GM20431 (cell line): ENCODE measurements around the gene CDH16.

Source experiments
- in situ Hi-C: fragments of 300-500 bp; cut with MseI, MboI; formaldehyde crosslinking; loops from one replicate; pipeline ENCODE4 v1.15.0; 2020; ENCODE audit warnings: low sequenced_read_pairs; ENCODE audit not compliant: unreplicated experiment

The CDH16 gene

DNA sequence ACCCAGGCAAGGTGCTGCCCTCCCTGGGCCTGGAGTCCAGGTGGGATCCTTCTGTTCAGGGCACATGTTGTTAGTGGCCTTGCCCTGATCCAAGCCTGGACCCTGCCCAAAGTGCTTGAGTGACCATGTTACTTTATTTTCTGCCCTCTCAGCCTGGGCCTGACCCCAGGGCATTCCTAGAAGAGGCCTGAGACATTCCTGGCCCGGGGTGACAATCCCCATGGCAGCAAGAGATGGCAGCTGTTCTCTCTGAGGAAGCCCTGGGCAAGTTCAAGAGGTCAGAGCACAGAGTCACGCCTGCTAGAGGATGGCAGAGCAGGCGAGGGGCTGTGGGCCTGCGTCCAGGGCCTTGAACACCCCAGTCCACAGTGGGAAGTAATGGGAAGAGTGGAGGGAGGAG is 5.0 kb downstream of the CDH16 start:
- in situ Hi-C loops: no loop called here

DNA sequence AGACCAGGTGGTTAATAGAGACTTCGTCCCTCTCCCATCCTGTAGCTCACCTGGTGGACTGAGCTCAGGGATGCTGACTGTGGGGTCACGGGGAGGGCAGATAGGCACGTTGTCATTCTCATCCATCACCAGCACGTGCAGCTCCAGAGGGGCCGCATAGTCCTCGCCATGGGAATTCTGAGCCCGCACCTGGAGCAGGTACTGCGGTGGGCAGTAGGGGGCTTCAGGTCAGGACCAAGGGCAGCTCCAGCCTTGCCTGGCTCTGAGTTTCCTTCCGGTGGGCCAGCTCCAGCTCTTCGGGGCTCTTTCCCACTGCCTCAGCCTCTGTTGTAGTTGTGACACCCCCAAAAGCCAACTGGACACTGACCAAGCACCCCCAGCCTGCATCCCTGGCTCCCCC is 5.6 kb downstream of the CDH16 start:
- in situ Hi-C loops: no loop called here

DNA sequence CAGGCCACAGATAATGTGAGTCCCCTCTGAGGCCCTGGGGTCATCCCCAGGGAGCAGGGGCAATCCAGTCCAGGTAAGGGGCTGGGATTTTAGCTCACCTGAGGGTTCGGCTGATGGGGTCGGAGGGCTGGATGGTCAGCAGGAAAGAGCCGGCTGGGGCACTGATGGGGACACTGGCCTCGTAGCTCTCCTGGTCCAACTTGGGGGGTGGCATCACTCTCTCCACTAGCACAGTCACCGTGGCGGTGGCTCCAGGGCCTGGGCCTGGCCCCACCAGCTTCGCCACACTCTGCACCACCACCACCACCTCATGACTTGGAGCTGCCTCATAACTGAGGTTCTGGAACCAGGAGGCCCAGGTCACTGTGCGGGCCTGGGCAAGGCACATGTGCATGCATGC is 6.9 kb downstream of the CDH16 start:
- in situ Hi-C loops: no loop called here

DNA sequence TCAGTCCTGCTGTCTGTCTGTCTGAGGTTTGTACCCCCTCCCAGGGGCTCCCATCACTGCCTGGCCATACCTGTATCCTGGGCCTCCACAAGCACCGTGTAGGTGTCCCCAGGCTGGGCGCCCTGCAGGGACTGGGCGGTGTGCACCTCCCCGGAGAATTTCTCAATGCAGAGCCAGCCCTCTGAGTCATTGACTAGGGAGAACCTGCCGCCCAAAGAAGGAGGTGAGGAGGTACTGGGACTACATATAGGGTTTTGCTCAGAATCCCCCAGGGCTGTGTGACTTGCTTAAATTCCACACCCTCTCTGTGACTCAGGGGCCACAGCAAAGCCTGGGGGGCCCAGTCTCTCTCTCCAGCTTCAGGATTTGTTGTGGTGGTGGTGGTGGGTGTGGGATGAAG is 7.6 kb downstream of the CDH16 start:
- in situ Hi-C loops: no loop called here

DNA sequence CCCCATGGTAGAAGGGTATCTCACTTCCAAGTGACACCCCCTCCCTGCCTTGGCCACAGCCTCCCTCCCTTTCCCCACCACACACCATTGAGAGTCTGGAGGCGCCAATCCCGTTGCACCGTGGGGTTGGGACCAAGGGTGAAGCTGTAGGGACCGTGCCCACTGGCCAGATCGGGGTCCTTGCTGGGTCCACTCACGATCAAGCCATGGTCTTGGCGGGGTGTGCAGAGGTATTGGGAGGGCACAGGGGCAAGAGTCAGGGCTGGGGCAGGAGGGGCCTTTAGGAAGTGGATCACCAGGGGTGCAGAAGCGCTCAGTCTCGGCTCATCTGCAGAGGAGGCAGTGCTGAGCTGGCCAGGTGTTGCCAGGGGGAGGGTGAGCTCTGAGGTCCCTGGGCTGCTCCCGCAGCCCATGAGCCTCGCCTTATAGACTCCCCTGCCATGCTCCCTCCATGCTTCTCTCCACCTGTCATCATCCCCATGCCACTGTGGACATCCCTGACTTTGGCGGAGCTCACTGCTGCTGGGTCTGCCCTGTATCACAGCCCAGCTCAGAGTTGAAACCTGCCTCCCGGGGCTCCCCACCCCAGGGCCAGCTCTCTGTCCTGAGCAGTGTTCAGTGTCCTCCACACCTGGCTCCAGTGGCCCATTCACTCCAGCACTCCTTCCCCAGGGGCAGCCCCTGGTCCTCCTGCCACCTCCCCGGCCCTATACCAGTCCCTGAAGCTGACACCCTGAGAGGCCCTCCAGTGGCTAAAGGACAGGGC is 8.3 kb downstream of the CDH16 start:
- in situ Hi-C loops: no loop called here

DNA sequence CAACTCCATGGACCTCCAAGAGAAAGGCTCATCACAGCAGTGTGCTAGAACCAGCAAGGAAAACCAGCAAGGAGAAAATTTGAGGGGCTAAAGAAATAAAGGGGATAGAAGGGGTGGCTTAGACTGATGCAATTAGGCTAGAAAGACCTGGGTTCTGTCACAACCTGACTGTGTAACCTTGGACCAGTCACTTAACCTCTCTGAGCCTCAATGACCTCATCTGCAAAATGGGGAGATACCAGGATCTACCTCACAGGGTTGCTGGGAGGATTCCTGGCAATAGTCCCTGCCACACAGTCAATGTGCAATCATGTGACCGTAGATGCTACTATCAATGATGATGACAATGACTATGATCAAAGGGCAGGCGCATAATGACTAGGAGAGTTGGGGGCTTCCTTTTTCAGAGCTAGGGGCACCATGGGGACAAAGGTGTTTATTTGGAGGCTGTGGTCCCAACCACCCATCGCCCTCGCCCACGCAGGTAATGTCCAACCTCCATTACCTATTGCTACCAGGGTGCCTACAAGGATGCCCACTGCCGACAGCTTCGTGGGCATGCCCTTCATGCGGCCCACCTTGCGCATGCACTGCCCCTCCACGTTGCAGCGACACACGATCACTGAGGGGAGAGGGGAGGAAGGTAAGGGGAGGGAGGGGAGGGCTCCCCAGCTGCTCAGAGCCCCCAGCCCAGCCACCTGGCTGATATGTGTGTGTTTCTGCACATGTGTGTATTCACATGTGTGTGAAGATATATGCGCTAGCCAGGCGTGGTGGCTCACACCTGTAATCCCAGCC is 9.7 kb downstream of the CDH16 start:
- in situ Hi-C loops: no loop called here

DNA sequence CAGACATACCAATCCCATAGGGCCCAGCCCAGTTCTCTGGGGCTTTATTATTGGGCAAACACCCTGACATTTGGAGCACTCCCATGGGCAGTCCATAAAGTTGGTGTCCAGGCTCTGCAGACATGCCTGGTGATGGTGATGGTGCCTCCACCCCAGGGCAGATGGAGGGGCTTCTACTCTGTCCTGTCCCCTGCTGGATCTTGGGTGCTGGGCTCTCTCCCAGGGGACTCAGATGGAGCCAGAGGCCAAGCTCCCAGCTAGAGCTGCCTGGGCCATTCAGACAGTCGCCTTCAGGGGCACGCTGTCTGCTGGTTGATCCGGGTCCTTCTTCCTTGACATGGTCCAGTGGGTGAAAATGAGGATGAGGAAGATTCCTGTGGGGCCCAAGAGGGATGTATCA is 10.6 kb downstream of the CDH16 start:
- in situ Hi-C loops: no loop called here

DNA sequence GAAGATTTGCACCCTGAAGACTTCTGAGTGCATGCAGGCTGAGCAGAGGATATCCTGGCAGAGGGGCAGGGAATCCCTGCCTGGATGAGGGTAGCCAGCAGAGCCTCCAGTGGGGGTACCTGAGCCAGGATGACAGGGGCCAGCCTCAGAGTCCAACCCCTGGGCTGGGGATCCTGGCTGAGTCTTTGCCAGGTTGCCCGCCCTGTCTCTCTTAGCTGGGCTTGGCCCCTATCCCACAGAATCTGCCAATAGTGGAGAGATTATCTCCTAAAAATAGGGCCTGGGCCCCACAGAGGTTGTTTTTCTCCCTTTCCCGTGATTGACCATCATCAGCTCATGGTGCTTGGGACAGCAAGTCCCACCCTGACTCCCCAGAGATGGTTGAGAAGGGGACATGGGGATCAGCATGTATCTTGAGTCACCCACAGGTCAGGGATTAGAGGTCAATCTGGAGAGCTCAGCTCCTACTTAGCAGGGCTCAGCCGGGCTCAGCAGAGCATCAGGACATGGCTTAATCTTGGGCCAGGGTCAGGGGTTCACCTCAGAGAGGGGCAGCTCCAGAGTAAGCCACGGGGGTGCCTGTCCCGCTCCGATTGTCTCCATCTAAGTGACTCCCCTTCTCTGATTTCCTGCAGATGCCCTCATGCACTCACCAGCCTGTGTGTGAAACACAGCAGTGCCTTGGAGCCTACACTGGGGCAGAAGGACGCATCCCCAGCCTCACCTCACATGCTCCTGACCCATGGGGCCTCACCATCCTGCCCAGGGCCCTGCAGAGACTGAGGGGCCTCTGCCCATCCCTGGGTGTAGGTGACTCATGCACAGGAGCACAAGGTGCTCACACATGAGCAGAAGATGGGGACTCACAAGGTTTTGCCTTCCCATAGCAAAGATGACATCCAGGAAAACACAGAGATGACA is 11.5 kb downstream of the CDH16 start:
- in situ Hi-C loops: no loop called here

DNA sequence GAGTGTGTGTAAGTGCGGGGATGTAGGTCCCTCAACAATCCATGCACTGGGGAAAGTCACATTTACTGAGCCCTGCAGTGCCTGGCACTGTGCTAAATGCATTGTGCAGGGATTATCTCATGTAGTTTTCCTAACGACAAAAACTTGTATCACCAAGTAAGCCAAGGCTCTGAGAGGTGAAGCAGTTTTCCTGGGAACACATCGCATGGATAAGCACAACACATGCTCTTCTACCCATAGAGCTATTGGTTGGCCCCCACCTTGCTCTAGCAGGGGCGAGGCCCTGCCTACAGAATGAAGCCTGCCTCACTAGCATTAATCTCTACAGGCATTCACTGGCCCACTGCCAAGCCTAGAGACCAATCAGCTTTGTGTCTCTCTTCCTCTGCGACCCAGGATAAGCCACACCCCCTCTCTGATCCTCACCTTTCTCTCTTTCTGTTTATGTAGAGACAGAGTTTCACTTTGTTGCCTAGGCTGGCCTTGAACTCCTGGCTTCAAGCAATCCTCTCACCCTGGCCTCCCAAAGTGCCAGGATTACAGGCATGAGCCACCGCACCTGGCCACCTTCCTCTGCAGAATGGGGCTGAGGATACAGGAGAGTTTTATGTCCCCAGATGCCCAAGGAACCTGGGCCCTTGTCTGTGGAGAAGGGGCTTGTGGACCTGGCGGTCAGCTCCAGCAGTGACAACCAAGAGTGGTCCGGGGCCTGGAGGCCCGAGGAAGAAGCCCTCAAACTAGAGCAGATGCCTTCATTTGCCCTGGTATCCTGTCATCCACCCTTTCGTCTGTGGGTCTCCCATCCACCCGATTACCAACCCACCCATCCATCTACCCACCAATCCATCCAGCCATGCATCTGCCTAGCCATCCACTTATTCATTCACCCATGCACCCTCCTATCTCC is 12.8 kb downstream of the CDH16 start:
- in situ Hi-C loops: no loop called here

DNA sequence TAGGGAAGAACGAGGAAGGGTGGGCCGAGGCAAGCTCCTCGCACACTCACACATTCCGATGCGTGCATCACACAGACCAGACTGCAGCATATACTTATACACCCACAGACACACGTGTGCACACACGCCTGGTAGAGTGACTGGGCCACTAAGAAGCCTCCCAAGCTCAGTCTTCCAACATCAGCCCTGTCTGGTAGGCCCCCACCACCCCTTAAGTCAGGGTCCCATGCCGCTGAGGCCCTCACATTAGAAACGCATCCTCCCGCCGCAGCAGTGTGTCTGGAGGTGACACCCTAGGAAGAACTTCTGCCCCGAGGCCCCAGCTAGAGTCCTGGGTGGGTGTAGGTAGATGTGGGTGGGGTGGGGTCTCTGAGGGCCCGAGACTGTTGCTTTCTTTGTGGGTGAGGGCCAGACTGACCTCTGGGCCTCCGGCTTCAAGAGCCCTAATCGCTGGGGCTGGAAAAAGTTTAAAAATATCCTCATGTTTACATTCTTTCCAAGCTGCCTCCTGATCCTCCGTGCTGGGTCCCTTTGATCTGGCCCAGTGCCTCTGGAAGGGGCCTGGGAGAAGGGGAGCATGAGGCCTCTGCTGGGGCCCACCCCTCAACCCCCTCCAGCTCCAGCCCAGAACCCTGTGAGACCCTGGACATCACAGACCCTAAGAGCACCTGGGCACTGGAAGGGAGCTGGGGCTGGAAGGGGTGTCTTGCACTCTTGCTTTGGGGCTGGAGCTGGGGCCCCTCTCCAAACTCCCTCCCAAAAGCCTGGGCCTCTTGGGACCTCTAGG is 13.6 kb downstream of the CDH16 start:
- in situ Hi-C loops: no loop called here

DNA sequence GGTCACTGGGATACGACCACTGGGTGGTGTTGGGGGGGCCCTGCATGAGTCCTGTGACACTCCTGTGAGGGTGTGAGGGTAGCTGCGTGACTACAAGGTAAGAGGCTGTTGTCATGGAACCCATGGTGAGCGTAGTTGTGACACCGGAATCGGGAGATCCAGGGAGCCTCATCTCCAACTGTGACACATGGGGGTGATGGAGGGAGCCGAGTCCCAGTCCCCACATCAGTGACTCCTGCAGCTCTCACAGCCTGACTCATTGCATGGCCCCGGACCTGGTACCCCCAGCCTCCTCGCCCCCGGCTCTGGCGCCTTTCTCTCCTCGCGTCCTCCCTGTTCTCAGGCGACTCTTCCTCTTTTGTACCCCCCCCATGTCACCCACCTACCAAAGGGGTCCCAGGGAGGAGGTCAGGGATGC is 14.2 kb downstream of the CDH16 start:
- in situ Hi-C loops: no loop called here

DNA sequence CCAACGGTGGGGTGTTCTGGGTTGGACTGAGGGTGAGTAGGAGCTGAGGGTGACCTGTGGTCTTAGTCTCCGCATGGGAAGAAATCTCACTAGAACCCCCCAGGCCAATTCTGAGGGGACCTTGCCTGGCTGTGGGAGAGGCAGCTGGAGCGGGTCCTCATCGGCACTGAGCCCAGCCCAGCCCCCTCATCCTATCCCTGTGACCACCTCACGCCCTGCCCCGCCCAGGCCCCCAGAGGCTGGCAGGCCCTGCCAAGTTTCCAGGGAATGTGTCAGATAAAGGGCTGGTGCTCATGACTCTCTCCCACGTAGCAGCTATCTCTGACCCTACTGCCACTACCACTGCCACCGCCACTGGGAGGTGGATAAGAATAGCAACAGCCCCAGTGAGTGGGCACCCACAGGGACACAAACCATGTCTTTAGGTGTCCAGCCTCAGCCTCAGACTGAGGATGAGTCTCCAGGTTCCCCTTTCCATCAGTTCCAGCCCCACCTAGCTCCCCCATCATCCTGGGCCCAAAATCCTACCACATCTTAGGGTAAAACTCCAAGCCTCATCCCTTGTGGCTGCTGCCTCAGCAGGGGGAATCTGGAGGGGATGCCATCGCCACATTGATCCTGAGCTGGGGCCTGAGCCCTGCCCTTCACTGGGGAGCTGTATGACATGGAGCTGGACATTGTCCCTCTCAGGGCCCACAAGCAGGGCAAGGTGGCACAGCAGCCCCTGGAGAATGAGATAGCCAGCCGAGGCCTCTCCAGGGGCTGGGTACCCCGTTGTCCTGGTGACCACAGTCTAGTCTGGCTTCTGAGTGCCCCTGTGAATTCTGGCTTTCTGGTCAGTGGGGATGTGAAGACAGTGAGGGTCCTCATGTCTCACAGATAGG is 14.9 kb downstream of the CDH16 start:
- in situ Hi-C loops: no loop called here

DNA sequence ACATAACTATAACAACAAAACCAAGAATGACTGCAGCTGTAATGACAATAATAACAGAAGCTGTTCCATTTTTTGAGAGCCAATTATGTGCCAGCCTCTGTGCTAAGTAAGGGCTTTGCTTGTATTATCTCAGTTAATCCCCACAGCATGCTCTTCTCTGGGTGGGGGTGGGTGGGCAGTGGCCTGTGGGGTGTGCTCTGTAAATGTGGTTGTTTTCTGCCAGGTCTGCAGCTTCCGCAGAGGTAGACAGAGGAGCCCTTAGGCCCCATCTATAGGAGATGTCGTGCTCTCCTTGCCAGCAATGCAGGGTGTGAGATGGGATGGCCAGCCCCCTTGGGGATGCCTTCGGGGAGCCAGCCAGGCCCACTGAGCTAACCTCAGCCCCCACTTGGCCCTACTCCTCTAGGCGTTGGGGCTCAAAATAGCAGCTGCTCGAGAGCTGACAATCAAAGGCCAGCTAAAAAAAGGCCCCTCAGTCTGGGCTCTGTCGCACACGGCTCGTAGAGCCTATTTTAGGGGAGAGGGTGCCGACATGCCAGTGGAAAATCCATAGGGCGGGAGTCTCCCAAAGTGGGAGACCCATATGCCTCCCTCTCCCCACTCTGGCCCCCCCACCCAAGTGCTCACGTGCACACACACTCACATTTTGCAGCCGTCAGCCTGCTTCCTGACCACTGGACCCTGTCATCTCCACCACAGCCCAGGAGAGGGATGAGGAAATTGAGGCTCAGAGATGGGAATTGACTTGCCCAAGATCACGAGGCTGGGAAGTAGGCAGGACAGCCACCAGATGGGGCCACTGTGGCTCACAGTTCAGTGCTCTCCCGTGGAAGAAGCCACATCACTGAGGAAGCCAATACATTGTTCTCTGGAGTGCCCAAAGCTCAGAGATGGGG is 15.8 kb downstream of the CDH16 start:
- in situ Hi-C loops: no loop called here

DNA sequence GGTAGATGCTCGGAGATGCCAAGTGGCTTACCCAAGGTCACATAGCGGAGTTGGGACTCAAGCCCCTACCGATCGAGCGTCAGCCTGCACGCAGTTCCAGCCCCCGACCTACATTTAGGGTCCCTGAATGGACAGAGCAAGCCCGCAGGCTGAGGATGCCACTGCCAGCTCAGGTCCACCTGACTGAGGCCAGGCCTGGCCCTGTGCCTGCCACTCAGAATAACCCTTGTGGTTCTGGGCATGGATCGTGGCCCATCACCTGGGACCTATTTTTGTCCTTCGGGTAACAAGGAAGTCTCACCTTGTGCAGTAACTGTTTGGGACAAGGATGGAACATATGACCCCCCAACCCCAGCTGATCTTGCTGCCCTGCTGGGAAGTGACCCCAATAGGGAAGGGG is 17.1 kb downstream of the CDH16 start:
- in situ Hi-C loops: no loop called here

DNA sequence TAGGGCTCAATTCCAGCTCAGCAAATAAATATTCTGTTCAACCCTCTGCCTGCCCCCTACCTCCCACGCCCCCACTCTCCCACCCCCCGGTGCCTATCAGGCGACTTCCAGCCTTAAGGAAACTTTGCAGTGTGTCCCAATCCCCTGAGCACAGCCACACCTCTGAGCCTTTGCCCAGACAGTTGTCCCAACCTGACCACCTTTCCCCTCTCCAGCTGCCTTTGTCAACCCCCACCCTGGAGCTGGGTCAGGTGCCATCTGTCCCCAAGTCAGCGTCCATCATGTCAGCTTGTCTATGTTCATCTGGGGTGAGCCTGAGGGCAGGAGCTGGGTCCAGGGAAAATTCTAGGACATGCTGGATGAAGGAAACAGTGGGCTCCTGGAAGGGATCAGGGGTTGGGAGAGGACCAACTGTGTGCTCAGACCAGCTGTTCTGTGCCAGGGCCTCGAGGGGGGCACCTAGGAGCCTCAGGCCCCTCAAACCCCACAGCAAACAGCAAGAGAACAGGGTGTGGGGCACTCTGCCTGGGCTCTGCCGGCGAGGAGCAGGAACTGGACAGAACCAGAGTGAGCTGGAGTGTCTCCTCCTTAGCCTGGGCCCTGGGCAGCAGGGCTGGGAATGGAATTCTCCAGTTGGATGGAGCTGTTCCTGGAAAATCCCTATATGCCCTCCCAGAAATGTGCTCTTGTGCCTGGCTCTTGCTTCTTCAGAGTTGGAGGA is 17.8 kb downstream of the CDH16 start:
- in situ Hi-C loops: no loop called here

DNA sequence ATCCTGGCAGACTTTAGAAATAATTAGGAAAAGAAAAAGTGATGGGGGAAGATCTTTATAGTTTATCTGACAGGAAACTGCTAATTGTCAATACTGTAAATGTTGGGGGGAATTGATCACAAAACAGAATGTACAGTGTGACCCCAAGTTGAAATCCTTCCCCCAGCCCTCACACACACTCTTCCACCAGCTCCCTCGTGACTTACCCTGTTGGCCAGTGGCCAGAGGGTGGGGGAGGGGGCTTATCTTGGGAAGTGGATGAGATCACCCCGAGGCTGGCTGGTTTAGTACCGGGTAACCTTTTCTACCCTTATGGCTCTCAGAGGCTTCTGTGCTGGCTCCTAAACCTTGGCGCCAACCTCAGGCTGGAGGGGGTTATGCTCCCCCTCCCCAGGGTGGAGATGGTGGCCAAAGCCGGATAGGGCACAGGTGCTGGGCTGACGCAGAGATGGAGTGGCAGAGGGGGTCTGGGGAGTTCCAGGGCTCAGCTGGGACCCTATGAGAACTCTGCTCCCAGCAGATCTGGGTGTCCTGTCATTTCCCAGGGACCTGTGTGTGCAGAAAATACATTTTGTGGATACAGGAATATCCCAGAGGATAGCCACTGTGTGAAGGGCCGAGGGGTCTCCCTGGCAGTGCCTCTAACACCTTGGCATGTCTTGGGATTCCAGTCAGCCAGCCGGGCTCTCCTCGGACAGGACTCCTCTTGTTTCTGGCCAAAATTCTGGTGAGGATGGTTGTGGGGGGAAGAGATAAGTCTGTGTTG is 18.6 kb downstream of the CDH16 start:
- in situ Hi-C loops: no loop called here
